Suppressor macrophage treated with lipopolysaccharide for 4 hours (primary cell): ENCODE results near the gene TIMP4.

Experiments
- DNase-seq: peaks from one replicate; pipeline ENCODE4 v3.0.0-alpha.2; 2020

The TIMP4 gene

DNA sequence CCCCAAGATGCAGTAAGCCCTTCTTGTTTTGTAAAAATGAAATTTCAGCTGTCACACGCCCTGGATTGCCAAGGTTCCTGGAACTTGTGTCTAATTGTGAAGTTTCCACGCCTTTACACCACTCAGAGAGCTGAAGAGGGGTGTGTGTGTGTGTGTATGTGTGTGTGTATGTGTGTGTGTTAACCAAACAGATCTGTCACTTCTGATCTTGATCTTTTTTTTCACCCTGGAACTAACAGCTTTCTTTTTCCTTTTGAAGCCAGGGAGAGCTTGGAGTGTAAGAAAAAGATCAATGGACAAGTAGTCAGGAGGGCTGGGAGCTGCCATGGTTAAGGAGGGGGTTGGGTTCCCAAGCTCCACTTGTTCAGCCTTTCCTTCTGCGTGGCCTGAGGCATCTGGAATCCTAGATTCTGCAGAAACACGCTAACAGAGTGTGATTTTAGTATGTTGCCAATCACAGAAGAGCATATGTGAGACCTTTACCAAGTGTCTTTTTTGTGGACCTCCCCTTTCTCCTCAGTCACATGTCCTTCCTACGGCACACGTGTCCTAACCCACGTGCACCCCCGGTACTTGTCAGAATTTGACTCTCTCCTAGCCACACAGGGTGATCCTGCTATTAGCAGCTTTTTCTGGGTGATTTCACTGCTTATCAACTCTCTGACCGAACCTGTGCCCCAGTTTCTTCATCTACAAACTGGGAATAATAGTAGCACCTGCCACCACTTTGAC, 11.5 kb downstream of the TIMP4 start:
- DNase-seq: no peak

DNA sequence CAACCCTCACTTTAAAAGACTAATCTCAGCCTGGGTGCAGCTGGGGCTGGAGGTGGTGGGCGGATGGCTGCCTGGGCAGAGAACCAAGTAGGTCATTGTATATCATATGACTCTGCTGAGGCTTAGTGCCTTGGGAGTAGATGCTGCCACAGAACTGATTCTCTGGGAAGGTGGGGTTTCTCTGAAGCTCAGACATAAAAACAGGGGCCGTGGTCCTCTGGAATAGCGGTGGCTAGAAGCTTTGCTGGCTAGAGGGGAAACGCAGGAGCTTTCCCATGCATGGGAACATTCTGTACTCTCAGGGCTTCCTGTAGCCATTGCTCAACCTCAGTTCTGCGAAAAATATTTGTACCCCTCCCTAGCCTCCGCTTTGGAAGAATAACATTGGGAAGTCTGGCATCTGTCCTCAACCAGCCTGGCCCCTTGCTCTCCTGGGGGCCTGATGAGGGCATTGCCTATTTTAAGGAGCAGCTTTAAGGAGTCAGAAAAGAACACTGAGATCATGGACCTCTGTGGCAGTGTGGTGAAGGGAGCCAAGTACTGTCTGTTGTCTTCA, 14.7 kb downstream of the TIMP4 start:
- DNase-seq: peak; percentile 47

DNA sequence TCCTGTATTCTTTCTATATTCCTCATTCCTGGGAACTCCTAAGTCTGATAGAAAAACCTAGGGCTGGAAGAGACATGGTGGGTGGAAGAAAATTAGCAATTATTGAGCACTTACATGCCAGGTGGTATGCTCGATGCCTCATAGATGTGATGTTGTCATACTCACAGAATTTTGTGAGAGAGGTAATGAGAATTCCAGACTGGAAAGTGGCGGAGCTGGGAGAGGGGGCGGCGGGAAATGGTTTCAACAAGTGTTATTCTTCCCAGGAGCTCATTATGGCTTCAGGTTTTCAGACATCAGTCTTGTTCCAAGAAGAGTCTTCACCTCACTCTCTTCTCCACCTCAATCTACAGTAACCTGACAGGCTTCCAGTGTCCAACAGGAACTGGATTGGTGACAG, 16.2 kb downstream of the TIMP4 start:
- no peak for DNase-seq

- no peak for DNase-seq
These were observed 17.4 kb downstream of the TIMP4 start for GRCh38 chr3:12141350-12141749.

DNA sequence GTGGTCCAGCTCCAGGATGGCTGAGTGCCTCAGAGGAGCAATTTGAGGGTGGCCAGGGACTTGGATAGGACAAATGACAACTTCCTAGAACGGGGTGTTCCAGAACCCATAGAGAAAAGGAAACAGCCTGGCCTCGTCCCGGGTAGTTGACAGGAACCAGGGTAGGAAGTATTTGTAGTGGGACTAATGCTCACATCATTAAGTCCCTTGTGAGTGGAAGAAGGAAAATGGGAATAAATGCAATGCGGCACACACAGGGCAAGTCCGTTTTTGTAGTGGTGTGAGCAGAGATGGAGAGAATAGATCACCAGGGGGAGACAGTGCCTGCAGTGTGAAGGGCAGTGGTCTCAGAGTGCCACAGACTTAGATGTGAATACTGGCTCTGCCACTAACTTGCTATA, 19.6 kb downstream of the TIMP4 start:
- peak; percentile 34 for DNase-seq

GRCh38 chr3:12138044-12138443, 20.7 kb downstream of the TIMP4 start:
- peak; percentile 37 for DNase-seq

- DNase-seq: no peak
These were observed 22.3 kb downstream of the TIMP4 start for GRCh38 chr3:12136371-12136770.

GRCh38 chr3:12135029-12135657, 23.6 kb downstream of the TIMP4 start:
- DNase-seq: peak; percentile 78

DNA sequence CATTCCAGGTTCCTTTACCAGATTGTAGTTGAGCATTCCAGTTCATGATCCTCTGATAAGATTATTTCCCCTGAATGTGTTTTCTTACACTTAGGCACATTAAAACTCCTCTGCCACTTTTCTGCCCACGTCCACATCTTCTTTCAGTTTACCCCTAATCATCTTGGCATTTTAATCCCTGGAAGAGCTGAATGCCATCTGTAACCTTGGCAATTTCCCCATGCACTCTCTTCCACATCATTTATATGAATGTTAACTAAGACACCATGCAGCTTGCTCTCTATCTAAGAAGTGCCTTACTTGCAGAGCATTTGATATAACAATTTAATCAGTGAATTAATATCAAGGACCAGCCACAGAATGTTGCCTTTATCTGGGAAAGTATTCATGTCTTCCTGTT, 25.8 kb downstream of the TIMP4 start:
- no peak for DNase-seq

- DNase-seq: no peak
These were observed 27.2 kb downstream of the TIMP4 start for GRCh38 chr3:12131351-12132090.

- no peak for DNase-seq
These were observed 31.3 kb downstream of the TIMP4 start for GRCh38 chr3:12127391-12127790.

- DNase-seq: no peak
These were observed 32.9 kb downstream of the TIMP4 start for GRCh38 chr3:12125772-12126171.

DNA sequence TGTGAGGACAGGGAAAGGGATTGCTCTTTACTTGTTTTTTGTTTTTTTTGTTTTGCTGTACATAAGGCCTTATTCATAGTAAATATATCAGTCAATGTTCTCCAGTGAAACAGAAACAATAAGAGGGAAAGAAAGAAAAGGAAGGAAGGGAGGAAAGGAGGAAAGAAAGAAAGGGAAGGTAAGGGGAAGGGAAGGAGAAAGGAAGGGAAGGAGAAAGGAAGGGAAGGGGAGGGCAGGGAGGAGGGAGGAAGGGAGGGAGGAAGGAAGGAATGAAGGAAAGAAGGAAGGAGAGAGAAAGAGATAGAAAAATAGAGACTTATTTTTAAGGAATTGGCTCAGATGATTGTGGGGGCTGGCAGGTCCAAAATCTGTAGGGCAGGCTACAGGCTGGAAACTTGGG, 37.2 kb downstream of the TIMP4 start:
- DNase-seq: no peak

DNA sequence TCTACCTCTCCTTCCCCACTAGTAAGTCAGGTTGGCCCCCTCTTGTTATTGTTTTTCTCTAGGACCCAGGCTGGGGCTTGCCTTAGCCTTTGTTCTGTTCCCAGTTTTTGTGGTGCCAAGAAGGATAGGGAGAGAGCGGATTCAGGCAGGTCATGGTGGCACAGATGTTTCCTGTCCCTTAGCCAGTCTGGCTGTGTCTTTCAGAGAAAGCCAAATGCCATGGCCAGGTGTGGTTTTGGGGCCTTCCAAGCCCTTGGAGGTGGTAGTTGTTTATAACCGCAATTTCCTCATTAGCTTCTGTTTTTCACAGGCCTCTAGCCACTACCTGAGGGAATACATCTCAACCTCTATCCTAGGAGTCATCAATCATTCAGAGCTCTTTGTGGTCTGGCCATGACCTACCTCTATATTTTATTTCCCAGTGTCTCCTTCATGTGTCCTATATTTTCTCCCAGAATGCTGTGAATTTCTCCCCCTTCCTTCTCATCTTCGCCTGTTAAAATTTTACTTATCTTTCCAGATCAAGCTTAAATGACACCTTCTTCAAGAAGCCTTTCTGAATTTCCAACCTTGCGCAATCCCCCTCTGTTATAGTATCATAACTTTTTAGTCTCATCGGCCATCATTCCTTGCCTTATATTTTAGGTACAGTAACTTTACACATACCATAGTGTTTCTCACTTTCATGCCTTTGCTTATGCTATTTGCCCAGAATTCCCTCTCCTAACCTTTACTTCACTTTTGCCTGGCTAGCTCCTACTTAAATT, 38.2 kb downstream of the TIMP4 start:
- no peak for DNase-seq

DNA sequence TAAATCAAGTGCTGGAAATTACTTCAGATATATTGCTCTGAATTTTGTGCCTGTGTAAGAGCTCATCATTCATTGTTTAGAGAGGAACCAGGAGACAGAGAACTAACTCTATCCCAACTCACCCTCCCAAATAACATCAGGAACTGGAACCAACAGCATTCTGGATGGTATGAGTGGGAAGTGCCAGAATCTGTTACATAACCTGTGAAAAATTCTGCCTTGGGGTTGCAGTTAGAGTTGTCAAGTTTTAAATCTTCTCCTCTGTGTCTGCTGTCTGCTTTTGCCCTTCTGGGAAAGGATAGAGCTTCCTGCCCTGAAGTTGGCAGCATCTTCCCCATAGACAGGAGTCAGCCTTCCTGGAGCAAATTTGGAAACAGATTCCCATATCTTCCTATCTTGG, 41.2 kb downstream of the TIMP4 start:
- no peak for DNase-seq

GRCh38 chr3:12116870-12117269, 41.8 kb downstream of the TIMP4 start:
- no peak for DNase-seq

- DNase-seq: no peak
These were observed 42.9 kb downstream of the TIMP4 start for GRCh38 chr3:12115849-12116248.

- DNase-seq: no peak
These were observed 43.6 kb downstream of the TIMP4 start for GRCh38 chr3:12115104-12115503.

DNA sequence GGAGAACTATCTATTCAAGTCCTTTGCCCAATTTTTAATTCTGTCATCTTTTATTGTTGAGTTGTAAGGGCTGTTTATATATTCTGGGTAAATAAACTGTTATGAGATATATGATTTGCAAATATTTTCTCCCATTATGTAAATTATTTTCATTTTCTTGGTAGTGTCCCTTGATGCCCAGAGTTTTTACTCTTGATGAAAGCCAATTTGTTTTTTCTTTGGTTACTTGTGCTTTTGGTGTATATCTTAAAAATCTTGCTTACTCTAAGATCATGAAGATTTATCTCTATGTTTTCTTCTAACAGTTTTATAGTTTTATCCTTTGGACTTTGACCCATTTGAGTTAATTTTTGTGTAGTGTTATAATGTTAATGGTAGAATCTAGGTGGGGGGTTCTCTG, 44.5 kb downstream of the TIMP4 start:
- no peak for DNase-seq

DNA sequence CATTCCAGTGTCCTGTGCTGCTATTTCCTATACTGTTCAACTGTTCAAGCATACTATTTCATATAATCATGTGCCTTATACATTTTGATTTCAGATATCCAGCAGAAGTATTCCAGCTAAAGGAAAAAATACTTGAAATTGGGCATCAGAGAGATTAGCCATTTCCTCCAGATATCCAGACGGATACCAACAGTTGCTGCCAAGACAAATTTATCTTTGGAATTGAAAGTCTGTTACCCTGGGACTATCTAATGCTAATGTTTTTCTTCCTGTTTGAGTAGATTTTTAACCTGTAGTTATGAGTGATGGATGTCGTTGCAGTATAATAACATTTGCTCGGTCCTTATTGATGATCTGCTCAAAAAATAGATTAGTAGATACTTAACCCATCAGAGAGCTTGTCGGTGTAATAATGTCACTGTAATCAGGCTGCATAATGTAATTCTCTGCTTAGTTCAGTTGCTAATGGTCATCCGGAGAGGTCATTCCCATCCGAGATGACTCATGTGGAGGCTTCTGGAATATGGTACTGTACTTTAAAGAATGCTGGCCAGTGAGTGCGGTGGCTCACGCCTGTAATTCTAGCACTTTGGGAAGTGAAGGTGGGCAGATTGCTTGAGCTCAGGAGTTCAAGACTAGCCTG, 51.5 kb downstream of the TIMP4 start:
- DNase-seq: no peak
